ENCODE measurements around the gene STPG4.

- TF ChIP-seq EZH2phosphoT487 (IDR thresholded peaks at IDR 0.05; ENCODE audit: insufficient read depth, low read depth) (no peak), EZH2 (IDR thresholded peaks at IDR 0.05; ENCODE audit: insufficient read depth, poor library complexity, severe bottlenecking) (no peak)
Measured at GRCh38 chr2:47050021-47050760, 104.9 kb downstream of the STPG4 start.

Data from GM23248 (cell line).